GM12865 (cell line): ENCODE results near the gene ROS1.

ENCODE experiments used
- DNase-seq: peaks from one replicate; pipeline ENCODE4 v3.0.0; 2010; ENCODE audit warnings: low read depth
- H3K4me3 ChIP-seq: 2 replicates; pipeline ENCODE4 v1.5.1; 2011; ENCODE audit warnings: mild to moderate bottlenecking, low read depth, low read length, control low read depth
- CTCF ChIP-seq: IDR thresholded peaks from 2 replicates; pipeline ENCODE4 v1.5.1; 2011; ENCODE audit warnings: low read length, control low read depth, low read depth, inconsistent platforms; ENCODE audit not compliant: insufficient read depth; ENCODE audit errors: missing control alignments

ROS1 gene

GRCh38 chr6:117465691-117466090 is 39.9 kb upstream of the ROS1 start:
- no peak for TF ChIP-seq CTCF
- H3K4me3 ChIP-seq = no peak overlapping the region
- DNase-seq = no peak

GRCh38 chr6:117464700-117465099 is 39.0 kb upstream of the ROS1 start:
- no peak overlapping the region for H3K4me3 ChIP-seq
- TF ChIP-seq CTCF = no peak
- DNase-seq = no peak

GRCh38 chr6:117463762-117464665 is 38.3 kb upstream of the ROS1 start:
- peak; percentile 36 for DNase-seq
- H3K4me3 ChIP-seq = no peak overlapping the region

GRCh38 chr6:117459204-117459944 is 33.6 kb upstream of the ROS1 start:
- DNase-seq = no peak
- TF ChIP-seq CTCF = no peak

More at GRCh38 chr6:117463762-117464665, 38.3 kb upstream of the ROS1 start:
- no peak for TF ChIP-seq CTCF

DNA sequence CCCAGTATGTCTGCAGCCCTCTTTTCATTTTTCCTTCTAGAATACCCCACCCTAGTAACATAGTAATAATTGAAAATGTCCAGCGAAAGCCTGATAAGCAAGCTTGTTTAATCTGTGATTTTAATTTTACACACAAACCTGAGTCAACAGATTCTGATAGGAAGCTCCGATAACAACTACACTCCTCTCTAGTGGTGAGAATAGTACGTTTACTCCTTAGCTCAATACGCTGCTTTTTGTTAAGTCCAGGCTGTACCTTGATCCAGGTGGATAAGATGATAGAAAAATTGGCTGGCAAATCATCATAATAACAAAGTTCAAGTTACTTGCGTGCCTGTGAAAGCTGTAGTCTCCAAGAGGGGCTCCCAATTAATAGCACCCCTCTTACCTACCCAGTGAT is 31.3 kb upstream of the ROS1 start:
- H3K4me3 ChIP-seq = no peak overlapping the region
- TF ChIP-seq CTCF = no peak
- DNase-seq = no peak

More at GRCh38 chr6:117459204-117459944, 33.6 kb upstream of the ROS1 start:
- no peak overlapping the region for H3K4me3 ChIP-seq

- no peak overlapping the region for H3K4me3 ChIP-seq
- DNase-seq = no peak
- TF ChIP-seq CTCF = no peak
Measured at GRCh38 chr6:117456250-117456649, 30.5 kb upstream of the ROS1 start.

GRCh38 chr6:117451671-117452070 is 25.9 kb upstream of the ROS1 start:
- no peak for TF ChIP-seq CTCF

More at GRCh38 chr6:117451671-117452070, 25.9 kb upstream of the ROS1 start:
- DNase-seq = no peak
- H3K4me3 ChIP-seq = no peak overlapping the region
